ENCODE results near the gene NDUFC2. TPM values are rescaled to one million over a fixed set of nuclear protein-coding genes. Genes with fewer than 3 reads are reported as not detected.

Gene NDUFC2
- total and polyA plus RNA-seq, 2 of the 13 experiments (the other 11 are each of a cell fraction or from before 2014, with no cell fraction given): 256 to 363 TPM

DNA sequence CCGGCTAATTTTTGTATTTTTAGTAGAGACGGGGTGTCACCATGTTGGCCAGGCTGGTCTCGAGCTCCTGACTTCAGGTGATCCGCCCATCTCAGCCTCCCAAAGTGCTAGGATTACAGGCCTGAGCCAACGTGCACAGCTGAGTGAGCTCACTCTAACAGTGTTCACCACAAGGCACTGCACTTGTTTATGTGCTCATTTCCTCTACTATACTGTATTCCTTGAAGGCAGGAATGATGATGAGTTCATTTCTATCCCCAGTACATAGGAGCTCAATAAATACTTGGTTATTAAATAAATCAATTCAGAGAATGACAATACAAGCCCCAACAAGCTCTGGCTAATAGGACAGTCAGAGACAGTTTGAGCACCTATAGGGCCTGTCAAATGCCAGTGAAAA is 30.7 kb upstream of the NDUFC2 start (continued):
- TF ChIP-seq SP4 (CRISPR knock-in tag; IDR thresholded peaks at IDR 0.05): no peak

DNA sequence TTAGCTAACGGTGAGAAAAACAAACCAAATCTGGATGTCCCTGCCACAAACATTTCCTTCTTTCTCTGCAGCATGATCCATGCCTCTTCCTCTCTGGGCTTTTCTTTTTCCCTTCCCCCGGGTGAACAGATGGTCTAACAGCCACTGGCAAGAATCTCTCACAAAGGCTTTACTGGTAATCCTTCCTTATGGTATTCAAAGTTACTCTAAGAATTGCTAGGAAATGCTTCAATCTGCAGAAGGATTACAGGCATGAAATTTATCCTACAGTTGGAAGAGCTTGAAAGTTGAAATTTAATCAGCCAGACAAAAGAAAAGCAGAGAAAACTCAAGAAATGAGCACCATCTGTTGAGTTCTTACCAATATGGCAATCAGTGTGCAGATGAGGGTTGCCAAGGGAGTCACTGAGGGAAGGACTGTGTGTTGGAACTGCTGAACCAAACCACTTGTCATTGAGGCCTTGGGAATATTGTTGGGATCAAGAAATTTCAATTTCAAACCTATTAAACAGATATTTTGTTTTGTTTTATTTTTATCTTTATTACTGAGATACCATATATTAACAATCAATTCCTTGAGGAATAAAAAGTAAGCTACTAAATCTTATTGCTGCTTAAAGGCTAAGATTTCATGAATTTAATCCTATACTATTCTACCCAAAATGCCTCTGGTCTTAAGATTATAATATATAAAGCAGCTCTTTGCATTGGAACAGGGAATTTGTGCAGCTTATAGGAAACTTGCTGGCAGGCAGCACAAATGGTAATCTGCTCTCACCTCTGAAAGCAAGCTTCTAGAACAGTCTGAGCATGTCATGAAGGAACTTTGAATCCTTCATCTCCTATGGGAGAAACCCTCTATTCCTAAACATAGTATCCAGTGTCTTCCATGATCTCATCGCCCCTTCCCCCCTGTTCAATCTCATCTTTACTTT is 29.7 kb upstream of the NDUFC2 start:
- in situ Hi-C loops (cut with HindIII; ENCODE audit: extremely low pct_ligation_motif_present, low pct_unique_long_range_greater_than_20kb) (no loop called here), intact Hi-C loops (cut with micrococcal nuclease; ENCODE audit: unreplicated experiment) (no loop called here)
- peaks cover 7 to 35% of the 10 kb centered on the region in 2 experiments; a peak in 4 of 5 replicates for H3K36me3 ChIP-seq (replicated peaks in 1 of 2; ENCODE audit: control insufficient read depth in 1 of 2, insufficient read depth in 2 of 2, low read length in 2 of 2)
- H3K4me3 ChIP-seq (replicated peaks in 1 of 3; ENCODE audit: insufficient read depth in 1 of 3, low read depth in 2 of 3, low read length in 3 of 3): no peak overlapping the region
- no peak for TF ChIP-seq SALL1 (CRISPR knock-in tag; IDR thresholded peaks at IDR 0.05)
- no peak for TF ChIP-seq NFE2 (CRISPR knock-in tag; IDR thresholded peaks at IDR 0.05)
- no peak for TF ChIP-seq RBM22 (optimal IDR thresholded peaks at IDR 0.05; ENCODE audit: low read length)
- TF ChIP-seq NCOA1 (CRISPR knock-in tag; IDR thresholded peaks at IDR 0.05): no peak
- TF ChIP-seq MZF1 (CRISPR knock-in tag; IDR thresholded peaks at IDR 0.05; ENCODE audit: borderline replicate concordance): no peak
- TF ChIP-seq ERF (CRISPR knock-in tag; IDR thresholded peaks at IDR 0.05): no peak
- TF ChIP-seq TSC22D2 (CRISPR knock-in tag; IDR thresholded peaks at IDR 0.05; ENCODE audit: borderline replicate concordance): no peak
- TF ChIP-seq ZSCAN25 (CRISPR knock-in tag; IDR thresholded peaks at IDR 0.05): no peak
- no peak for TF ChIP-seq U2AF1 (optimal IDR thresholded peaks at IDR 0.05; ENCODE audit: low read depth, low read length)
- TF ChIP-seq, protein P1, sequence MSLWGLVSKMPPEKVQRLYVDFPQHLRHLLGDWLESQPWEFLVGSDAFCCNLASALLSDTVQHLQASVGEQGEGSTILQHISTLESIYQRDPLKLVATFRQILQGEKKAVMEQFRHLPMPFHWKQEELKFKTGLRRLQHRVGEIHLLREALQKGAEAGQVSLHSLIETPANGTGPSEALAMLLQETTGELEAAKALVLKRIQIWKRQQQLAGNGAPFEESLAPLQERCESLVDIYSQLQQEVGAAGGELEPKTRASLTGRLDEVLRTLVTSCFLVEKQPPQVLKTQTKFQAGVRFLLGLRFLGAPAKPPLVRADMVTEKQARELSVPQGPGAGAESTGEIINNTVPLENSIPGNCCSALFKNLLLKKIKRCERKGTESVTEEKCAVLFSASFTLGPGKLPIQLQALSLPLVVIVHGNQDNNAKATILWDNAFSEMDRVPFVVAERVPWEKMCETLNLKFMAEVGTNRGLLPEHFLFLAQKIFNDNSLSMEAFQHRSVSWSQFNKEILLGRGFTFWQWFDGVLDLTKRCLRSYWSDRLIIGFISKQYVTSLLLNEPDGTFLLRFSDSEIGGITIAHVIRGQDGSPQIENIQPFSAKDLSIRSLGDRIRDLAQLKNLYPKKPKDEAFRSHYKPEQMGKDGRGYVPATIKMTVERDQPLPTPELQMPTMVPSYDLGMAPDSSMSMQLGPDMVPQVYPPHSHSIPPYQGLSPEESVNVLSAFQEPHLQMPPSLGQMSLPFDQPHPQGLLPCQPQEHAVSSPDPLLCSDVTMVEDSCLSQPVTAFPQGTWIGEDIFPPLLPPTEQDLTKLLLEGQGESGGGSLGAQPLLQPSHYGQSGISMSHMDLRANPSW (CRISPR knock-in tag; IDR thresholded peaks at IDR 0.05; ENCODE audit: borderline replicate concordance): no peak
- no peak for TF ChIP-seq ZNF83 (CRISPR knock-in tag; IDR thresholded peaks at IDR 0.05; ENCODE audit: borderline replicate concordance)
- TF ChIP-seq ETV5 (CRISPR knock-in tag; IDR thresholded peaks at IDR 0.05; ENCODE audit: borderline replicate concordance): no peak
- no peak for TF ChIP-seq PAF1 (CRISPR knock-in tag; IDR thresholded peaks at IDR 0.05)
- TF ChIP-seq PHF20 (CRISPR knock-in tag; IDR thresholded peaks at IDR 0.05): no peak
- TF ChIP-seq FLYWCH1 (CRISPR knock-in tag; IDR thresholded peaks at IDR 0.05): no peak
- no peak for TF ChIP-seq HNF4G (IDR thresholded peaks at IDR 0.05; ENCODE audit: borderline replicate concordance, low read depth, low read length)
- no peak for TF ChIP-seq HNF4G (CRISPR knock-in tag; IDR thresholded peaks at IDR 0.05; ENCODE audit: borderline replicate concordance, low read depth)
- H4K20me1 ChIP-seq (ENCODE audit: insufficient read depth, low read length): no peaks in the 10 kb centered on the region
- H3K4me2 ChIP-seq (ENCODE audit: low read depth, low read length): no peak overlapping the region
- ATAC-seq (no peak), FAIRE-seq (no peak), DNase-seq (ENCODE audit: low spot score) (no peak)
- 98% methylated on average over 3 of the region's 3 CpGs for WGBS (ENCODE audit: low lambda C conversion rate)
- no peaks in the 10 kb centered on the region for H3K79me2 ChIP-seq (ENCODE audit: insufficient read depth, low read length)
- ChIA-PET POLR2A (interaction anchor here (0.9 to 1.3 kb wide), 4 partner anchors 19 to 30 kb away, joined by 3 to 4 read pairs (median 3); partner anchors contain the start of gene ALG8), CTCF (ENCODE audit: low intra/inter-chr PET ratio, low total read pairs) (no interaction called here)
- no peaks in the 10 kb centered on the region for H3K9me3 ChIP-seq (ENCODE audit: low read length)
- no peak overlapping the region for H2AFZ ChIP-seq (ENCODE audit: low read length)
- BruUV-seq (replicated peaks): no TSS peak
- no peaks in the 10 kb centered on the region for H3K27me3 ChIP-seq (ENCODE audit: control insufficient read depth in 1 of 2, insufficient read depth in 2 of 2, low read length in 2 of 2)
- H3K27ac ChIP-seq (ENCODE audit: extremely low read length, insufficient read depth, low read length): no peak overlapping the region
- no peak overlapping the region for H3K9ac ChIP-seq (ENCODE audit: insufficient read depth, low read depth, low read length)
- no peaks in the 10 kb centered on the region for H3K4me1 ChIP-seq (ENCODE audit: insufficient read depth, low read length)
